IPS-18c (cell line): ENCODE measurements around the gene PRKCB.

Source experiments
- H3K4me3 ChIP-seq: 2 replicates; pipeline ENCODE4 v1.7.0; 2013; ENCODE audit warnings: low read depth, mild to moderate bottlenecking, low read length, moderate library complexity; ENCODE audit not compliant: insufficient read depth
- H3K9me3 ChIP-seq: one replicate; pipeline ENCODE4 v1.6.1; 2013; ENCODE audit warnings: mild to moderate bottlenecking, low read length, moderate library complexity; ENCODE audit not compliant: control insufficient read depth, insufficient read depth

Gene PRKCB

DNA sequence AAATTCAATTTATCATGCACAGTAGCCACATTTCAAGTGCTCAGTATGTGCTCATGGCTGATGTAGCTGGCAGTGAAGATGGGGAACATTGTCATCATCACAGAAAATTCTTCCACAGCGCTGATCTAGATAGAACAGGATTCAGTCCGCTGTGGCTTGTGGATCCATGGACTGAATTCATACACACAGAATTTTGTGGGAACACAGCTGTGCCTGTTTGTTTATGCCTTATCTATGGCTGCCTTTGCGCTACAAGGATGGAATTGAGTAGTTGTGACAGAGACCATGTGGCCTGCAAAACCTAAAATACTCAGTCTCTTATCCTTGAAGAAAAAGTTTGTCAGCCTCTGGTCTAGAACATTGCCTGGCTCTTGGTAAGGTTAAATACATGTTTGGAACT, 128.4 kb downstream of the PRKCB start:
- Histone ChIP-seq H3K9me3 (peaks cover 2% of the 10 kb centered on the region), H3K4me3 (no peak overlapping the region)

- Histone ChIP-seq H3K4me3 (no peak overlapping the region), H3K9me3 (peaks cover 2% of the 10 kb centered on the region)
These were observed 129.5 kb downstream of the PRKCB start for GRCh38 chr16:23965137-23965733.

- H3K4me3 ChIP-seq, result no peak overlapping the region
- H3K9me3 ChIP-seq, result peaks cover 2% of the 10 kb centered on the region
These were observed 131.0 kb downstream of the PRKCB start for GRCh38 chr16:23966597-23967394.

- peaks cover 2% of the 10 kb centered on the region for H3K9me3 ChIP-seq
- H3K4me3 ChIP-seq, result no peak overlapping the region
These were observed 132.0 kb downstream of the PRKCB start for GRCh38 chr16:23967775-23968174.

DNA sequence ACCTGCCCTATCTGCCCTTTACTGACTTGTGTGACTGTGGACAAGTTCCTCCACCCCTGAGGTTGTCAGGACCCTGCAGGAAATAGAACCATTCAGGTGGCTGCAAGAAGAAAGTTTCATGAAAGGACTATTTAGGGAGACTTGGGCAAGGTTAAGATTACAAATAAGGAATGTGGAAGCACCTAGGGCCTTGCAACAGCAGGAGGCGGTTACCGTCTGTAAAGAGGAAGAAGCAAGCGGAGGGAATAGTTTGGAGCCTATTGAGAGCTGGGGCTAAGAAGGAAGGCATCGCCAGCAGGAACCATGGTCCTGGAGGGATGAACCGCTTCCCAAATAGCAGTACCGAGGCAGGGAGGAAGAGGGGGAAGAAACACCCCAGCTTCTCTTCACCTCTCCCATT, 132.4 kb downstream of the PRKCB start:
- Histone ChIP-seq H3K4me3 (no peak overlapping the region), H3K9me3 (peaks cover 2% of the 10 kb centered on the region)

- no peak overlapping the region for H3K4me3 ChIP-seq
- H3K9me3 ChIP-seq, result peaks cover 2% of the 10 kb centered on the region
These were observed 133.9 kb downstream of the PRKCB start for GRCh38 chr16:23969468-23970297.

DNA sequence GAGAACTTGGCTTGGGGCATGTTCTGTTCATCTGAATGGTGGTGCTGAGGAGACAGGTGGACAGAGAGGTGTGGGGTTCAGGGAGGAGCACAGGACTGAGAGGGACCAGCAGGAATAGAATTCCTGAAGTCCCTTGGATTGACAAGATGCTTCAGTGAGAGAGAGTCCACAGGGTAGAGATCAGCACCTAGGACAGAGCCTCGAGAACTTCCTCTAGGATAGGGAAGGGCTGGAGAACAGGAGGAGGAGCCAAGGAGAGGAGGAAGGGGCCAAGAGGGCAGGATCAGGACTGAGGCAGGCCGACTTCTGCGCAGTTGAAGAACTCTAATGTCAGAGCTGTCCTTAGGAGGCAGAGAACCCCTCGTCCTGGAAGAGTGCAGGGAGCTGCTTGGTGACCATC, 138.4 kb downstream of the PRKCB start:
- Histone ChIP-seq H3K9me3 (no peaks in the 10 kb centered on the region), H3K4me3 (no peak overlapping the region)

GRCh38 chr16:23975293-23975692, 139.5 kb downstream of the PRKCB start:
- no peaks in the 10 kb centered on the region for H3K9me3 ChIP-seq
- H3K4me3 ChIP-seq, result no peak overlapping the region

DNA sequence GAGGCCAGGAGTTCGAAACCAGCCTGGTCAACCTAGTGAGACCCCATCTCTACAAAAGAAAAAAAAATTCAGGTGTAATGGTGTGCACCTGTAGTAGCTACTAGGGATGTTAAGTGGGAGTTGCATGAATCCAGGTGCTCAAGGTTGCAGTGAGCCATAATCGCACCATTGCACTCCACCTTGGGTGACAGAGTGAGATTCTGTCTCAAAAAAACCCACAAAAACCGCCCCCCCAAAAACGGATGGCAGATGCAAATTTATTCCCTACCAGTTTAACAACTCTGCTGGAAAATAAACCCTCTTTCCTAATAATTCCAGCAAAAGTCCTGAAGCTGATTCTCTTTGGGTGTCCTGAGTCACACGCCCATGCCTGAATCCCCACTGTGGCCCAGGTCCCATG, 140.3 kb downstream of the PRKCB start:
- H3K4me3 ChIP-seq, result no peak overlapping the region
- H3K9me3 ChIP-seq, result no peaks in the 10 kb centered on the region

DNA sequence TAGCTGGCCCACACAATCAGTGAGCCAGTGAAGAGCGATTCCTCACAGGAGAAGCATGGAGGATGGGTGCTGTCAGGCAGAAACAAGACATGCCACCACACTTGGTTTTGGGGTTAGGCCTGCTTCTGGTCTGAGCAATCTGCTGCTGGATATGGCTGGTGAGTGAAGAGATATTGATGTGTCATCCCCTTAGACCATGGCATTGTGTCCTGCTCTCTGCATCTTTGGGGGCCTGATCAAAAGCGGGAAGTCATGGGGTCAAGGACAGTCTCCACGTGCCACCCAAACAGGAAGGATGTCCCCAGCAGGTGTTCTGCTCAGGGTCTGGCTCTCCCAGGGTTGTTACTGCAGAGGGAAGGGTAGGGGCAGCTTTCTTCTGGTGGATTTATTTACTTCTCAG, 140.7 kb downstream of the PRKCB start:
- Histone ChIP-seq H3K4me3 (no peak overlapping the region), H3K9me3 (no peaks in the 10 kb centered on the region)

DNA sequence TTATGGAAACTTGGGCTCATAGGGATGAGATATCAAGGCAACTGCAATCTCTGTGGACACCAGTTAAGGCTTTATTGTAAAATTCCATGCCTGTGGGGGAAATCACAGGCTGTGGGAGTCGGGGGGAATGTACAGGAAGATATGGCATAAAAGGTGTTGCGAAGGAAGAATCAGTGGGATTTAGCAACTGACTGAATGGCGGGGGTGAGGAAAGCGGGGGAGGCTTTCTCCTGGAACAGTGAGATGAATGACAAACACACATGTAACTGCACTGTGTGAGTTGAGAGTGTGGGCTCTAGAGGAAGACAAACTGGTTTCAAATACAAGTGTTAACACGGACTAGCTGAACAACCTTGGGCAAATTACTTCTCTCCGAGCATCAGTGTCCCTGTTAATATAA, 143.7 kb downstream of the PRKCB start:
- H3K4me3 ChIP-seq, result no peak overlapping the region
- H3K9me3 ChIP-seq, result no peaks in the 10 kb centered on the region

DNA sequence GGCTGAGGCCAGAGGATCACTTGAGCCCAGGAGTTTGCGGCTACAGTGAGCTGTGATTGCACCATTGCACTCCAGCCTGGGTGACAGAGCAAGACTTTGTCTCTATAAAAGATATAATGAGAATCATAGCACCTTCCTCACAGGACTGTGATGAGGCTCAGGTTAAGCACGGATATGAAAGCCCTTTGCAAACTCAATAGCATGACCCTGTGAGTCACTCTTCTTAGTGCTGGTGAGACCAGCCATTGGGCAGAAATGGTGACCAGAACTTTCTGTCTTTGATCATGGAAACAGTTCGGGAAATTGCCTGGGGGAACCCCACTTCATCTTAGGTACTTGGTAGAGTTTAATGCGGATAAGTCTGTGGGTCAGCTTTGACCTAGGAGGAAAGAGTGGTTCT, 144.2 kb downstream of the PRKCB start:
- Histone ChIP-seq H3K9me3 (no peaks in the 10 kb centered on the region), H3K4me3 (no peak overlapping the region)

GRCh38 chr16:23981429-23982399, 145.9 kb downstream of the PRKCB start:
- no peak overlapping the region for H3K4me3 ChIP-seq
- H3K9me3 ChIP-seq, result no peaks in the 10 kb centered on the region

- no peaks in the 10 kb centered on the region for H3K9me3 ChIP-seq
These were observed 150.7 kb downstream of the PRKCB start for GRCh38 chr16:23986455-23986854.

DNA sequence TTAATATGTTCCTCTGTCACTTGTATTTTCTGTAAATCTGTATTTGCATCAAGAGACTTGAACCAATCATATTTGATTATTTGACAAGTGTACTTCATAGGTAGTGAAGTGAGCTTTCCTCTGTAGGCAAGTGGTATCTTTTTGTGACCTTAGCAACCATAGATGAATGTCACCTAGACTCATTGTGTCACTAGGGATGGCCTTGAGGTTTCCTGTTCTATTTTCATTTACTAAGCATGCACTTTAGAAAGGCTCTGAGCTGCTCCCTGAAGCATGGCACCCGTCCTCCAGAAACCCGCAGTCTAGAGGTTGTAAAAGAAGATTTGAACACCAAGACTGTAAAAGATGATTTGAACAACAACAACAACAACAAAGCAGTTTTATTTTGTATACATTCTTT, 151.7 kb downstream of the PRKCB start:
- Histone ChIP-seq H3K9me3 (no peaks in the 10 kb centered on the region), H3K4me3 (no peak overlapping the region)

More at GRCh38 chr16:23986455-23986854, 150.7 kb downstream of the PRKCB start:
- no peak overlapping the region for H3K4me3 ChIP-seq

DNA sequence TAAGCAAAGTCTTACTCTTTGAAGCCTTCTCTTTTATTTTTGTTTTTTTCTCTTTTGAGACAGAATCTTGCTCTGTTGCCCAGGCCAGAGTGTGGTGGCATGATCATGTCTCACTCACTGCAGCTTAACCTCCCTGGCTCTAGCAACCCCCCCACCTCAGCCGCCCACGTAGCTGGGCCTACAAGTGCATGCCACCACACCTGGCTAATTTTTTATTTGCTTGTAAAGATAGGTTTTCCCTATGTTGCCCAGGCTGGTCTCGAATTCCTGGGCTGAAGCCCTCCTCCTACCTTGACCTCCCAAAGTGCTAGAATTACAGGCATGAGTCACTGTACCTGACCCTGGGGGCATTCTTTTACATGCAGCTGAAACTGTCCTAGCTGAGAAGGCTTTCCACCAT, 154.7 kb downstream of the PRKCB start:
- H3K9me3 ChIP-seq, result no peaks in the 10 kb centered on the region

GRCh38 chr16:23991066-23991465, 155.3 kb downstream of the PRKCB start:
- H3K4me3 ChIP-seq, result no peak overlapping the region
- no peaks in the 10 kb centered on the region for H3K9me3 ChIP-seq

More for the DNA sequence above, 154.7 kb downstream of the PRKCB start:
- H3K4me3 ChIP-seq, result no peak overlapping the region
